B cell (primary cell): Measurements from ENCODE around the gene ACKR1. TPM values are rescaled to one million over a fixed set of nuclear protein-coding genes. Genes with fewer than 3 reads are reported as not detected.

Experiments used
- ATAC-seq: fragments of 200-7000 bp; cut with Tn5 transposase; one replicate; pipeline ENCODE4 v1.10.0; 2021; ENCODE audit warnings: low read depth, mild to moderate bottlenecking, moderate number of reproducible peaks, moderate library complexity
- CTCF ChIA-PET: fragments of 350-600 bp; sonication (Branson Sonifier 250); formaldehyde crosslinking; loops from one replicate; lab custom pipeline; 2021; ENCODE audit warnings: antibody characterized with exemption, inconsistent platforms; lab: Charles Lee
- POLR2A ChIA-PET: fragments of 350-600 bp; sonication (Branson Sonifier 250); formaldehyde crosslinking; loops from one replicate; lab custom pipeline; 2021; ENCODE audit warnings: antibody characterized with exemption; lab: Charles Lee
- DNase-seq: peaks from one replicate; pipeline ENCODE4 v3.0.0; 2013
- H2AFZ ChIP-seq: 2 replicates; pipeline ENCODE4 v1.6.1; 2012; ENCODE audit warnings: mild to moderate bottlenecking, low read depth, low read length; ENCODE audit not compliant: insufficient read depth, poor library complexity, severe bottlenecking
- H3K27ac ChIP-seq, 2 donors: 1 replicate in 1 of 2; 2 replicates in 1 of 2; pipeline ENCODE4 v1.5.1; 2012 to 2013; ENCODE audit warnings: low read length in 2 of 2, mild to moderate bottlenecking in 2 of 2, moderate library complexity in 1 of 2
- H3K27me3 ChIP-seq, 4 experiments: fragments of 200-600 bp in 1 of 4; sonication (generic) in 1 of 4; replicated peaks in 1 of 4; 1 replicate in 2 of 4; 2 replicates in 2 of 4; pipeline versions ENCODE4 v1.6.1 to v1.7.0; 2013 to 2016; ENCODE audit warnings: low read length in 3 of 4, mild to moderate bottlenecking in 2 of 4, mixed read lengths in 1 of 4, moderate library complexity in 1 of 4; ENCODE audit not compliant: insufficient read depth in 4 of 4, control insufficient read depth in 3 of 4; ENCODE audit errors: control extremely low read depth in 1 of 4
- H3K36me3 ChIP-seq, 2 experiments: replicated peaks in 1 of 2; 1 replicate in 1 of 2; 2 replicates in 1 of 2; pipeline versions ENCODE4 v1.6.1 to v1.7.1; 2013; ENCODE audit warnings: low read length in 1 of 2; ENCODE audit not compliant: insufficient read depth in 2 of 2, control insufficient read depth in 1 of 2; ENCODE audit errors: control extremely low read depth in 1 of 2, extremely low read depth in 1 of 2
- H3K4me1 ChIP-seq, 2 donors: fragments of 200-600 bp in 1 of 2; sonication (generic) in 1 of 2; 1 replicate in 1 of 2; 2 replicates in 1 of 2; pipeline versions ENCODE4 v1.5.1 to v1.6.1; 2013 to 2017; ENCODE audit warnings: low read length in 2 of 2; ENCODE audit not compliant: control insufficient read depth in 2 of 2, insufficient read depth in 2 of 2
- H3K4me2 ChIP-seq: replicated peaks from 2 replicates; pipeline ENCODE3; 2012; ENCODE audit warnings: mild to moderate bottlenecking, low read depth, low read length; ENCODE audit not compliant: poor library complexity, severe bottlenecking
- H3K4me3 ChIP-seq, 5 experiments: fragments of 200-600 bp in 1 of 5; sonication (generic) in 1 of 5; 1 replicate in 3 of 5; 2 replicates in 2 of 5; pipeline versions ENCODE4 v1.5.1 to v1.7.0; 2011 to 2016; ENCODE audit warnings: low read length in 4 of 5, mild to moderate bottlenecking in 4 of 5, low read depth in 2 of 5, control low read depth in 1 of 5, moderate library complexity in 1 of 5; ENCODE audit not compliant: insufficient read depth in 1 of 5; ENCODE audit errors: control extremely low read depth in 1 of 5, extremely low read depth in 1 of 5
- H3K79me2 ChIP-seq: fragments of 200-600 bp; sonication (generic); one replicate; pipeline ENCODE4 v1.6.0; 2016; ENCODE audit warnings: low read length; ENCODE audit not compliant: control insufficient read depth, insufficient read depth
- H3K9ac ChIP-seq: fragments of 200-600 bp; sonication (generic); 2 replicates; pipeline ENCODE4 v1.6.1; 2017; ENCODE audit warnings: mild to moderate bottlenecking, low read length, moderate library complexity
- H3K9me3 ChIP-seq, 3 donors: one replicate each; pipeline versions ENCODE4 v1.6.1 to v1.7.1; 2013; ENCODE audit warnings: low read length in 2 of 3; ENCODE audit not compliant: control insufficient read depth in 2 of 3, insufficient read depth in 1 of 3; ENCODE audit errors: control extremely low read depth in 1 of 3
- H4K20me1 ChIP-seq: 2 replicates; pipeline ENCODE4 v1.6.0; 2012; ENCODE audit warnings: mild to moderate bottlenecking, low read length; ENCODE audit not compliant: insufficient read depth, control insufficient read depth, poor library complexity, severe bottlenecking
- H3K27ac Mint-ChIP-seq: one replicate; pipeline ENCODE4 v1.8.0; 2021; ENCODE audit warnings: mixed read lengths
- H3K27me3 Mint-ChIP-seq: one replicate; pipeline ENCODE4 v1.8.0; 2021; ENCODE audit warnings: mixed read lengths
- H3K4me1 Mint-ChIP-seq: one replicate; pipeline ENCODE4 v1.8.0; 2021; ENCODE audit warnings: mixed read lengths
- H3K4me3 Mint-ChIP-seq: one replicate; pipeline ENCODE4 v1.8.0; 2021; ENCODE audit warnings: mixed read lengths
- H3K9me3 Mint-ChIP-seq: one replicate; pipeline ENCODE4 v1.8.0; 2022; ENCODE audit warnings: mixed read lengths; ENCODE audit not compliant: insufficient read depth
- CTCF ChIP-seq: fragments of 200-600 bp; IDR thresholded peaks from one replicate; pipeline ENCODE4 v1.8.0; 2022; ENCODE audit warnings: antibody characterized with exemption, mild to moderate bottlenecking
- EZH2 ChIP-seq: IDR thresholded peaks from 2 replicates; pipeline ENCODE4 v1.6.1; 2012; ENCODE audit warnings: borderline replicate concordance, low read depth, mild to moderate bottlenecking, moderate library complexity, low read length; ENCODE audit not compliant: insufficient read depth, poor library complexity, severe bottlenecking
- WGBS: methylation state at CpG from one replicate; pipeline ENCODE4 v1.1.5; 2013; ENCODE audit warnings: missing lambda C conversion rate; ENCODE audit not compliant: insufficient coverage; 5-methylcytosine and 5-hydroxymethylcytosine counted together
- intact Hi-C: fragments of 100-400 bp; cut with micrococcal nuclease; formaldehyde crosslinking; loops from one replicate; pipeline ENCODE4 v1.10.0; 2022
- polyA plus RNA-seq: library from polyadenylated mRNA; depleted of rRNA; stranded (reverse); fragments of >200 nt; gene quantifications from 2 replicates; pipeline ENCODE4 v1.2.3, GENCODE V29; 2012
- total RNA-seq, 2 donors: library from RNA; stranded (reverse); fragments of 120-200 nt in 1 of 2; gene quantifications; 1 replicate in 1 of 2; 2 replicates in 1 of 2; pipeline versions ENCODE4 v1.2.3 to v1.2.4, GENCODE V29; 2013 to 2022

The ACKR1 gene
- total and polyA plus RNA-seq, 2 donors (not counting 1 experiment from before 2014, with no cell fraction given) = 0.04 TPM; not detected in 1

GRCh38 chr1:159247266-159247665, 42.6 kb downstream of the ACKR1 start:
- H3K4me3 Mint-ChIP-seq = no peak overlapping the region
- H3K27ac ChIP-seq = no peak overlapping the region
- WGBS = 67% methylated on average over 3 of the region's 3 CpGs
- no peak overlapping the region for H3K9ac ChIP-seq
- H3K36me3 ChIP-seq = no peaks in the 10 kb centered on the region
- intact Hi-C loops = no loop called here
- H3K4me1 ChIP-seq = no peaks in the 10 kb centered on the region
- DNase-seq = no peak
- H3K27me3 ChIP-seq = peaks cover 0 to 10% (median 5%) of the 10 kb centered on the region in 4 experiments
- TF ChIP-seq EZH2 = no peak
- no peak for TF ChIP-seq CTCF
- no peaks in the 10 kb centered on the region for H4K20me1 ChIP-seq
- H3K4me3 ChIP-seq = no peak overlapping the region
- ATAC-seq = no peak
- no peak overlapping the region for H3K27ac Mint-ChIP-seq
- H3K4me2 ChIP-seq = no peak overlapping the region
- no peak overlapping the region for H2AFZ ChIP-seq
- H3K9me3 Mint-ChIP-seq = peaks cover 7% of the 10 kb centered on the region
- ChIA-PET POLR2A (no interaction called here), CTCF (no interaction called here)
- H3K4me1 Mint-ChIP-seq = no peaks in the 10 kb centered on the region
- no peaks in the 10 kb centered on the region for H3K79me2 ChIP-seq
- peaks cover 50% of the 10 kb centered on the region for H3K27me3 Mint-ChIP-seq
- peaks cover 0 to 18% (median 6%) of the 10 kb centered on the region in 3 donors for H3K9me3 ChIP-seq

GRCh38 chr1:159248311-159248710, 43.6 kb downstream of the ACKR1 start:
- H3K27me3 Mint-ChIP-seq = peaks cover 56% of the 10 kb centered on the region
- no CpG with 5 or more reads among the region's 1 CpG for WGBS
- Histone ChIP-seq H3K9me3 (peaks cover 0 to 18% (median 6%) of the 10 kb centered on the region in 3 donors), H2AFZ (no peak overlapping the region), H3K4me2 (no peak overlapping the region), H4K20me1 (no peaks in the 10 kb centered on the region), H3K9ac (no peak overlapping the region), H3K27ac (no peak overlapping the region), H3K4me3 (no peak overlapping the region), H3K27me3 (peaks cover 0 to 13% (median 8%) of the 10 kb centered on the region in 4 experiments), H3K36me3 (no peaks in the 10 kb centered on the region), H3K79me2 (no peaks in the 10 kb centered on the region), H3K4me1 (no peaks in the 10 kb centered on the region)
- POLR2A ChIA-PET = no interaction called here
- intact Hi-C loops = no loop called here
- H3K4me3 Mint-ChIP-seq = no peak overlapping the region
- peaks cover 7% of the 10 kb centered on the region for H3K9me3 Mint-ChIP-seq
- CTCF ChIA-PET = interaction anchor here (0.8 kb wide), 1 partner anchor 116 kb away, joined by 3 read pairs; no protein-coding TSS in a partner anchor
- no peaks in the 10 kb centered on the region for H3K4me1 Mint-ChIP-seq
- TF ChIP-seq CTCF (no peak), EZH2 (no peak)
- DNase-seq = no peak
- H3K27ac Mint-ChIP-seq = no peak overlapping the region
- ATAC-seq = no peak
